Right ventricle myocardium superior (tissue), 1 donor: ENCODE measurements around the gene POLR2E. TPM values are rescaled to one million over a fixed set of nuclear protein-coding genes. Genes with fewer than 3 reads are reported as not detected.

Experiments used
- ATAC-seq: fragments of 200-7000 bp; cut with Tn5 transposase; one replicate; pipeline ENCODE4 v1.9.1; 2020; ENCODE audit warnings: mild to moderate bottlenecking; ENCODE audit not compliant: poor library complexity
- DNase-seq: peaks from one replicate; pipeline ENCODE4 v3.0.0-alpha.2; 2020
- intact Hi-C: fragments of 100-400 bp; cut with DNase I; formaldehyde crosslinking; loops from one replicate; pipeline ENCODE4 v1.11.2; 2022
- long read RNA-seq: library from polyadenylated mRNA; unstranded; transcript quantifications from one replicate; pipeline ENCODE4 v2.0.0, GENCODE V29; 2021
- total RNA-seq: library from RNA; stranded (reverse); fragmentation: NEBNext Ultra II Directional; extraction: Animal tissue kit (Norgen Biotek cat#: 25700); gene quantifications from one replicate; pipeline ENCODE4 v1.2.1, GENCODE V29; 2021
- donor health status: DM: no; HTN: yes; CAD: no; lungs with severe emphysema.

POLR2E gene
- 146 TPM for total RNA-seq
- long read RNA-seq, transcript POLR2E-213 (8 exons, 2,831 nt): major isoform, 240 of 277 reads
- long read RNA-seq, partial matches to known transcripts: 17 of 277 reads
- long read RNA-seq, other reads (novel, unspliced or antisense): 13 of 277 reads

DNA sequence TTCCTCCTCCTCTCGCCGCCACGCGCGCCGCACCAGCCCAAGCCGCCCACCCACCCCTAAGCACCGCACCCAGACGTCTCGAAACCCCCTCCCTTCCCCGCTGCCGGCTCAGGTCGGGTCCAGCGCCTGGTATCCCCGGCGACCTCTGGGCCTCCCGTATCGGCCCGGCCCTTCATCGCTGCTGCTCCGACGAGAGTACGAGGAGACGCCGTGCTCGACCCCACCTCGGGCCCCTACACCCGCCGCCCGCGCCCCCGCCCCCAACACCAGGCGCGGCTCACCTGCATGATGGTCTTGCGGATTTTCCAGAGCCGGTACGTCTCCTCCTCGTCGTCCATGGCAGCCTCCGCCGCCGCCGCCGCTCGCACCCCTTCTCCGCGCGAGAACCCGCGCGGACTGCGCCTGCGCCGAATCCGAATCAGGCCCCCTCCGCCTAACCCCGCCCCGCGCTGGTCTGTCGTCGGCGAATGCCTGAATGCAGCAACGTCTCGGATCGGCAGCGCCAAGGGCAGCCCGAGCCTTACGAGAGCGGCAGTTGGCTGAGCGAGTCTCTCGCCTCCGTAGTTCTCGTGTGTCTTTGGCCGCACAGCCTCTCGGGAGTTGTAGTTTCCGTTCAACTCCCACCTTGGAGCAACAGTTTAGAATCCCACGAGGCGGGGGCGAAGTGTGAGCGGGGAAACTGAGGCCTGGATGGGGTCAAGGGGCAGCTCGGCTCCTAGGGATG lies at the start of gene POLR2E:
Gene POLR2E (minus strand): TSS at position 398 of the 724 bp plus-strand sequence. CDS start 60 bp downstream, at position 338.
- intact Hi-C loops: no loop called here
- DNase-seq (peak; percentile 99), ATAC-seq (peak; percentile 96)

DNA sequence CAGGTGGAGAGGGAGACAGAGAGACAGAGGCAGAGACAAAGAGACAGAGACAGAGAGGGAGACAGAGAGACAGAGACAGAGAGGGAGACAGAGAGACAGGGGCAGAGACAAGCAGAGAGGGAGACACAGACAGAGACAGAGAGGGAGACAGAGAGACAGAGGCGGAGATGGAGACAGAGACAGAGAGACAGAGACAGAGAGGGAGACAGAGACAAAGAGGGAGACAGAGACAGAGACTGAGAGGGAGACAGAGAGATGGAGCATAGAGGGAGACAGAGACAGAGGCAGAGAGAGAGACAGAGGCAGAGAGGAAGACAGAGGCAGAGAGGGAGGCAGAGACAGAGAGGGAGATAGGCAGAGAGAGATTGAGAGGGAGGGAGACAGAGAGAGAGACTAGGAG lies 49.6 kb upstream of the POLR2E start:
- intact Hi-C loops: no loop called here
- no peak for DNase-seq
- ATAC-seq: no peak

DNA sequence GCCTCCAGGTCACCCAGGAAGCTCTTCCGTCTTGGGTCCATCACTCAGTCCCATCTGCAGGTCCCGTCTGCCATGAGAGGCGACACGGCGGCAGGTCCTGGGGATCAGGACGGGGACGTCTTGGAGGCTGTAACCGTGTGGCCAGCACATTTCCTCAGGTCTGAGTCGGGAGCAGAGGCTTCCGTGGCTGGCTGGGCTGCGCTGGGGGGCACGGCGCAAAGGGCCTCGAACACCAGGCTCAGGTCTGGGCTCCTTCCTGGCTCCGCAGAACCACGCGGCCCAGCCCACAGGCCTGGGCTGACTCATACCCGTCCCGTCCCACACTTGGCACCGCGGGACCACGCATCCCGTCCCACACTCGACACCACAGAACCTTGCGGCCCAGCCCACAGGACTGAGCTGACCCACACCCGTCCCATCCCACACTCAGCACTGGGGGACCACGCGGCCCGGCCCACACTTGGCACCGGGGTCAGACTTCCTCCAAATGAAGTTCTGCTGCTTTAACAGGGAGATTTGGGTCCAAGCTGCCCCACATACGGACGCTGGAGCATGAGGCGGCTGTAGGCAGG lies 48.7 kb upstream of the POLR2E start:
- ATAC-seq: no peak
- no peak for DNase-seq
- intact Hi-C loops: no loop called here

DNA sequence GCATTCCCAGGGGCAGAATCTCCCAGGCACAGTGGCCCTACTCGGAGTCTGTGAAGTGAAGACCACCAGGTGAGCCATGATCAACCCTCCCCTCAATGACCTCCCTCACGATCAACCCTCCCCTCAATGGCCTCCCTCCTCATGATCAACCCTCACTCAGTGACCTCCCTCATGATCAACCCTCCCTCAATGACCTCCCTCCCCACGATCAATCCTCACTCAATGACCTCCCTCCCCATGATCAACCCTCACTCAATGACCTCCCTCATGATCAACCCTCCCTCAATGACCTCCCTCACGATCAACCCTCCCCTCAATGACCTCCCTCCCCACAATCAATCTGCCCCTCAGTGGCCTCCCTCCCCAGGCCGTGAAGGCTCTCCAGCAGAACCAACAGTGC lies 46.8 kb upstream of the POLR2E start:
- intact Hi-C loops: no loop called here
- ATAC-seq: peak; percentile 36

DNA sequence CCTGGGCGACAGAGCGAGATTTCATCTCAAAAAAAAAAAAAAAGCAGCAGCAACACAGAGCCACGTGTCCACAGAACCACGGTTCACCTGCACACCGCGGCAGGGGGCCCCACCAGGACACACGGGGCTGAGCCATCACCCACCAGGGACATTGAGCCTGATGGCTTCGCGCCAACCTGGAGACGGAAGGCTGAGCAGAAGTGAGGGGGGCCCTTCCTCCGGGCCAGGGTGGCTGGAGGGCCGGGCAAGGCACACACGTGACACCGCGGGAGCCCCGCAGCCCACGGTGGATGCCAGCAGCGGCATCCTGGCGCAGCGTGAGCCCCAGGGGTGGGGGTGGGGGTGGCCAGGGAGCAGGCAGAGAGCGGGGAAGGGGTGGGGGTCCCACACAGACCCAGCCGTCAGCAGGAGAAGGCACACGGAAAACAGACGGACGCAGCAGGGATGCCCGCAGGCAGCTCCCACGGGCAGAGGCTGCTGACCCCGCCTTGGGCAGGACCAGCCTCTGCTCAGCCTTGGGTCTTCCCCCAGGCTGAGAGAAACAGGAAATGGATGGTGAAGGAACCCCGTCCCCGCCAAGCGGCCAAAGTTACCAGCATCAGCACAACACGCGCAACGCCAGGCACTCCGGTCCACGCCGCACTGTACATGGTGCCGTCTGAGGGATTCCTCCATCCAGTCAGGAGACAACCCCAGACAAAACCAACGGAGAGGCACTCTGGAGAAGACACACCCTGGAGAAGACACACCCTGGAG lies 45.3 kb upstream of the POLR2E start:
- ATAC-seq (no peak), DNase-seq (no peak)
- intact Hi-C loops: no loop called here

More for the DNA sequence above, 46.8 kb upstream of the POLR2E start:
- DNase-seq: no peak

DNA sequence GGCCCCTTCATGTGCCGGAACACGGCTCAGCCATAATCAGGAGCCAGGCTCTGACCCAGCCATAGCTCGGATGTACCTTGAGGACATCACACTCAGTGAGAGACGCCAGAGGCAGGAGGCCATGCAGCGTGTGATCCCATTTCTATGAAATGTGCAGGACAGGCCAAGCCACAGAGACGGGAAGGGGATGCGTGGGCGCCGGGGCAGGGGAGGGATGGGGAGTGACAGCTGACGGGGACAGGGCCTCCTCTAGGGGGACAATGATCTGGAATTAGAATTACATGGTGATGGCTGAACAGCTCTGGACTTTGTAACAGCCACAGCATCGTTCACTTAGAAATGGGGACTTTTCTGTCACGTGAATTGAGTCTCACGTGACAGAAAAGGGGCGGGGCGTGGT lies 44.0 kb upstream of the POLR2E start:
- intact Hi-C loops: no loop called here
- ATAC-seq (no peak), DNase-seq (no peak)

DNA sequence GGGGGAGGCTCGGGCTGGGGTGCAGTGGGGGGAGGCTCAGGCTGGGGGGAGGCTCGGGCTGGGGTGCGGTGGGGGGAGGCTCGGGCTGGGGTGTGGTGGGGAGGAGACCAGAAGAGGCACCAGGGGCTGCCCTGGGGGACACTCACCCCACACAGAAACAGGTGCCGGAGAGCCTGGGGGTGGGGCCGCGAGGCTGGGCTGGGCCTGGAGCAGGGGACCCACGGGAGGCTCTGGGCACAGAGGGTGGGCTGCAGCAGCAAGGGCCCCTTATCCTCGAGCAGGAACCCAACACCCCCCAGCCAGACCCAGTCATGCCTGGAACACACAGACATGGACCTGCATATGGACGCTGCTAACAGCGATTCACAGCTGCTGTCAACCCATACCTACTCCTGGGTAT lies 42.9 kb upstream of the POLR2E start:
- no peak for ATAC-seq
- no peak for DNase-seq
- intact Hi-C loops: no loop called here

DNA sequence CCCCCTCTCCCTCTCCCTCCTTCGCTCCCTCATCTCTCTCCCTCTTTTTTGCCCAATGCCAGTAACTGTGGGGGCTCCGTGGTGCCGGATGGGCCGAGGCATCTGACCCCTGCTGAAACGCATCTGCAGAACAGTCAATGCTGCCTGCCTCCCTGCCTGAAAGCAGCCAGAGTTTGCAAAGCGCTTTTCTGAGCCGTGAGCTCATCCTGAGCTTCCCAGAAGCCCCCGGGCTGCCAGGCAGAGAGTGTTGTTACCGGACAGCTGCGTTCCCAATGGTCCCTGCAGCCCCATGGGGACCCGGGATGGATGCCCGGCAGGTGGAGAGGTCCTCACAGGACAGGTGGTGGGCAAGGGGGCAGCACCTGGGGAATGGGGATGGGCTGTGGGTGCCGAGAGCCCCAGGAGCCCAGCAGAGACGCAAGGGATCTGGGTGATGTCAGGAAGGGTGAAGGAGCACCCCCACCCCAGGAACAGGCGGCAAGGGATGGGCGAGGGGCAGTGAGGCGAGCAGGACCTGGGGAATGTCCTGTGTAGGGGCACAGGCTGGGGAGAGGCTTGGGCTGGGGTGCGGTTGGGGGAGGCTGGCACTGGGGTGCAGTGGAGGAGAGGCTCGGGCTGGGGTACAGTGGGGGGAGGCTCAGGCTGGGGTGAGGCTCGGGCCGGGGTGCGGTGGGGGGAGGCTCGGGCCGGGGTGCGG lies 41.6 kb upstream of the POLR2E start:
- no peak for ATAC-seq
- intact Hi-C loops: no loop called here
- no peak for DNase-seq

DNA sequence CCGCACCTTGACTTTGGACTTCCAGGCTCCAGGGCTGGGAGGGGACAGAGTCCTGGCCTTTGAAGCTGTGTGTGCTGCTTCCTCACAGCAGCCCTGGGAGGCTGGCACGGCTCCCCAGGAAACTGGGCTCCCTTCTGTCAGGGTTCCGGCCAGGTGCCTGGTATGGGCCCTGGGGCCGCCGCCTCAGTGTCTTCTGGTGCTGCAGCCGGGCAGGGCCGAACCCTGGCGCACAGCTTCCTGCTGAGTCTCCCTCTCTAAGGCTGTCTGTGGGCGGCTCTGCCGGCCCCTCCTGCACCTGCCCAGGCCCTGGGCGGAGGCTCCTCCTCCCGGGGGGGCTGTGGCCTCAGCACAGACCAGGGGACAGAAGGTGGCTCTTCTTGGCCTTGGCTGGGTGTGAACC lies 41.0 kb upstream of the POLR2E start:
- intact Hi-C loops: no loop called here
- ATAC-seq: no peak
- no peak for DNase-seq

DNA sequence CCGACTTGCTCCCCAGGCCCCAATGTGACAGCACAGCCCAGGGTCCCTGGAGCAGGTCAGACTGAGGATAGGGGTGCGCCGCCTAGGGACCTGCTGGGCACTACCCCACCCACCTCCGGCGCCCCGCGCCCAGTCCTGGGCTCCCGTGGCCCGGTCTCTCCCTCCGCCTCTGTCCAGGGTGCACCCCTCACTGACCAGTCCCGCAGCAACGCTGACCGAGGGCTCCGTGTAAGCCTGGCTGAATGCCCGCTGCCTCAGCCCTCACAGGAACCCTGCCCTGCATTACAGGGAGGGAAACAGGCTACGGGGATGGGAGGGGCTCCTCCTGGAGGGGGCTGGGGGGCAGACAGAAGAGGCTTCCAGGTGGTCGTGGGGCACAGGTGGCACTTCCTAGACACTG lies 40.3 kb upstream of the POLR2E start:
- DNase-seq: no peak
- intact Hi-C loops: no loop called here
- no peak for ATAC-seq

DNA sequence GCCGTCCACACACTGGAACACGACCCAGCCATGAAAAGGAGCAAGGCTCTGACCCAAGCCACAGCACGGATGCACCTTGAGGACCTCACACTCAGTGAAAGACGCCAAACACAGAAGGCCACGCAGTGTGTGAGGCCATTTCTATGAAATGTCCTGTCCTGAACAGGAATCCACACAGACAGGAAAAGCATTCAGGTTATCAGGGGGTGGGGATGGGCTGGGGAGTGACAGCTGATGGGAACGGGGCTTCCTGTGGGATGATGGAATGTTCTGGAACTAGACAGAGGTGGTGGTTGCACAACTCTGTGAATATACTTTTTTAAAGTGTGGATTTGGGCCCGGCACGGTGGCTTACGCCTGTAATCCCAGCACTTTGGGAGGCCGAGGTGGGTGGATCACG lies 39.3 kb upstream of the POLR2E start:
- intact Hi-C loops: no loop called here
- DNase-seq (no peak), ATAC-seq (no peak)

DNA sequence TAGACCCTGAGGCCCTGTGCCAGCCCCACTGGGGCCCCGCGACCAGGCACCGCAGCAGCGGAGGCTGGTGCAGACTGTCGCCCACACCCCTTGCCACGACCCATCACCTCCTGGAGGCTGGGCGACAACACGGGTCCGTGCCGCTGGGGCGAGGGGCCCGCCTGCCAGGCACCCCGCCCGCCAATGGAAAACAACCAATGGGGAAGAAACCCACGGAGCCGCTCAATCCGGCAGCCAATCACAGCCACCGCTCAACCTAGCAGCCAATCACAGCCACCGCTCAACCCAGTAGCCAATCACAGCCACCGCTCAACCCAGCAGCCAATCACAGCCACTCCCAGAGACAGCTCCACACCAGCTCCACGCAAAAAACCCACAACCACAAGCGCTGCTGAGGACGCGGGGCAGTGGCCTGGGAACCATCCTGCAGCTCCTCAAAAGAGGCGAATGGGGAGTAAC lies 38.3 kb upstream of the POLR2E start:
- no peak for ATAC-seq
- intact Hi-C loops: no loop called here
- DNase-seq: peak; percentile 69

DNA sequence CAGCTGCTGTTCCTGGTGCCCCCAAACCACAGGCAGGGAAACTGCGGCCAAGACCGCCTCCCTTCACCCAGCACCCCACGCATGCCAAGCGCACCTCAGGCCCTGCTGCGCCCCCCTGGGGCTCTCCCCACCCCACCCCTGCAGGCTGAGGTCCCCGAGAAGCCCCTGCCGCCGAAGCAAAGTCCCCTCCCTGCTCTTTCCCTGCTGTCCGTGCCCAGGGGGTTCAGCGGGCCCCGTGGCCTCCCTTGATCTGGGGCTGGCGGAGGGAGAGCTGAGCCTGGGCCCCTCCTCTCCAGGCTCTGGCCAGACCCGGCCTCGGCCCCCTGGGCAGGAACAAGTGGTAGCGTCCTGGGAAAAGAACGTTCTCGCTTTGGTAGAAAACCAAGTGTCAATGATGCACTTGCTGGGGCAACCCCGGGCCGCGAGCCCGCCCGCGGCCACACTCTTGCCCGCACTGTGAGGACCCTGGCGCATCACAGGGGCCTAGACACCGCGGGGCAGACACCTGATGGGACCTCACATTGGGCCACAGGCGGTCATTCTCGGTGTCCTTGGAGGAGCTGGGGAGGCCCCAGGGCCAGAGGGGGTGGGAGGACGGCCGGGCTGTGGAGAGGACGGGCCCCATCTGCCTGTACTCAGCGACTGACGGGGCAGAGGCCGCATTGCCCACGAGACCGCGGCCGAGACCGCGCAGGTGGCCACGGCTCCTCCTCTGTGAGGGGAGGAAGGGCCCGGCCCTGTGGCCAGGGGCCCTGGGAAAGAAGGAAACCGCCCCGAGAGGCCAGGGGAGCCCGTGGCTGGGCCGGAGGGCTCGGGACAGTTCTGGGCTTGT lies 37.6 kb upstream of the POLR2E start:
- ATAC-seq (peak; percentile 13), DNase-seq (no peak)
- intact Hi-C loops: no loop called here

DNA sequence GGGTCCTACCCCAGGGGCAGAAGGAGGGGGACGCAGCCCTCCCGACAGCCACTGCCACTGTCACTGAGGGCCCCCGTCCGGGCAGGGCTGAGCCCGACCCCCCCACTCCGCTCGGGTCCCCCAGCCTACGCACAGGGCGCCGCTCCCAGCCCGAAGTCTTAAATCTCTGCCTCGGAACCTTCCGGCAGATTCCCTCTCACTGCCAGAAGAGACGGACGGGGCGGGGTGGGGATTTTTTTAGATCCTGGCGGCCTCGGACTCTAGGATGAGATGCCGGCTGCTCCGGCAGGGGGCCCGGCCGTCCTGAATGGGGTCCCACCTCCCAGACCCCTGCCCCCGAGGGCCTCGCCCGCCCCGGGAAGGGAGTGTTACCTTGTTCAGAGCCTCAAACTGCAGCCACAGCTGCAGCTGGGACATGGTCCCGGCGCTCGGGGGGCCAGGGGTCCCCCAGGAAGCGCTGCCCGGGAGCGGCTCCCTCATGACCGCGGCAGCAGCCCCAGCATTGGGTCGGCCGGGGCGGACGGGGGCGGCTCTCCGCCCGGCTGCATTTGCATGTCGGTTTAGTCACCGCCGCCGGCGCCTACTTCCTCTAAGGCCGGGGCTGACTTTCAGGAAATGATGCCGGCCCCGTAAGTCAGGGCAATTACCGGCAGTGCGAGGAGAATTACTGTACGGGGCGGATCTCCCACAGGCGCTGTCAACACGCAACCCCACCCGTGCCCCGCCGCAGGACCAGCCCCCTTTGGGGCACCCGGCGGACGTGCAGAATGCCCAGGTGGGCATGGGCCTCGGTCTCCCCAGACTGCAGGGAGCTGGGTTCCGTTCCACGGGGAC lies 36.8 kb upstream of the POLR2E start:
- intact Hi-C loops: no loop called here
- ATAC-seq: peak; percentile 87
- peak; percentile 95 for DNase-seq

DNA sequence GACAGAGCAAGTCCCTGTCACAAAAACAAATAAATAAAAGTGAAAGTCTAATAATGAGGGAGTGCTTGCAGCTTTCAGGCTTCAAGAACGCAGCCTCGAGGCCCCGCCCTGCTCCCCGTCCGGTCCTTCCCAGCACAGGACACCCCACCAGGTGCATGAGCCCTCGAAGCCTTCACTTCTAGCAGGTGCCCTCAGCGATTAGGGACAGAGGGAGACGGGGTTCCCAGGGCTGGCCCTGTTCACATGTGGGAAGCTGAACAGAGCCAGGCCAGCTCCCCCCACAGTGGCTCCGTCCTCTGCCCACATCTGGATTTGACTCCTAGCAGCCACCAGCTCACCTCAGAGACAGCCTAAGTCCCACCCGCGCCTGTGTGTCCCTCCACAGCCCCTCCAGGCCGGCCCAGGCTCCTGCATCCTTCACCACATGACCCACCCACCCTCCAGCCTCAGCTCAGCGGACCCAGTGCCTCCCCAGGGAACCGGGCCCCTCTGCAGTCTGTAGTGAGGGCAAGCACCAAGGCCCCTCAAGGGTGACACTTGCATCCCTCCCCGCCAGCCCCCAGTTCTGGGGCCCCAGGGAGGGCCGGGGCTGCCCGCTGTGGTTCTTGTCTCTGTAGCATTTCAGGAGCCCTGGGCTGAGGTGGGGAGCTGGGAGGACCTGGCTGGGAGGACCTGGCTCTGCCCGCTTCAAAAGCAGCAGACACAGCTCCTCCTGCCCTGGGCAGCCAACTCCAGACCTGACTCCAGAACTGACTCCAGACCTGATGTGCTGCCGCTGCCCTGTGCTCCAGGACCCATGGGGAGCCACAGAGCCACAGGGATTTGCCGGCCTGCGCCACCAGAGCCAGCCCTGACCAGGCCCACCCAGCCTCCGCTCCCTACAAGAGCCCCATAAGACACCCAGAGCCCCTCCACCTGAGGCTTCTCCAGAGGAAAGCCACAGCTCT lies 35.9 kb upstream of the POLR2E start:
- no peak for DNase-seq
- intact Hi-C loops: no loop called here
- ATAC-seq: no peak

DNA sequence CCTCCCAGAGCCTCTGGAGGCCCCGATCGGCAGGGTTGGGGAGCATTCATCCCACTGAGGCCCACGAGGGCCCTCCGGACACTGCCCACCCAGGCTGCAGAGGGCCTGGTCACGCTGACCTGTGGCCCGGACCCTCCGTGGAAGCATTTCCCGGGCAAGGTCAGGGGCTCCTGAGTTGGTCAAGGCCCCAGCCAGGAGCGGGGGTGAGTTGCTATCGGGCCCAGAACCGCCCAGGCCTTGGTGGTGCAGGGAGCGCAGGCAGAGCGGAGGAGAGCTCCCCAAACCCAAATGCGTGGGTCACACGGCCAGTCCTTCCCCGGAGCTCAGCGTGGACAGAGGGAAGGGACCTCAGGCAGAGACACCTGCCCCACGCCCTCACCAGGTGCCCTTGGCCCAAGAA lies 34.4 kb upstream of the POLR2E start:
- ATAC-seq (no peak), DNase-seq (no peak)
- intact Hi-C loops: no loop called here
